ENCODE measurements around the gene MIF. TPM values are rescaled to one million over a fixed set of nuclear protein-coding genes. Genes with fewer than 3 reads are reported as not detected.

Gene MIF
- total and polyA plus RNA-seq, 7 donors, result 110 to 277 (median 131) TPM

DNA sequence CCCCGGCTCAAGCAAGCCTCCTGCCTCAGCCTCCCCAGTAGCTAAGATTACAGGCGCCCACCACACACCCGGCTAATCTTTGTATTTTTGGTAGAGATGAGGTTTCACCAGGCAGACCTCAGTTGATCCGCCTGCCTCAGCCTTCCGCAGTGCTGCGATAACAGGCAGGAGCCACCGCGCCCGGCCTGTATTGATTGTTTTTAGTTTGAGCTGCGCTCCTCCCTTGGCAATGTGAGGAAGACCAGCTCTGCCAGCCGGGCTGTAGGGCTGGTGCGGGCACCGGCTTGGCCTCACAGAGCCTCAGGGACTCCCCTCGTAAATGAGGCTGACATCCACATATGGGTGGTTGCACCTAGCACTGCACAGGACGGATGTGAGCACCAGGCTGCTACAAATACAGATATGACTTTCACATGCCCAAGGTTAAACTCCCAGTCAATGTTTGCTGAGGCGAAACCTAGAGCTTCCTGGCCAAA lies 44.0 kb upstream of the MIF start:
- ATAC-seq (no peak), DNase-seq (peak in 1 of 2 donors; percentile 52)
- H3K36me3 ChIP-seq (ENCODE audit: insufficient read depth in 1 of 2, low read depth in 1 of 2), result no peaks in the 10 kb centered on the region
- no peaks in the 10 kb centered on the region for H3K27me3 ChIP-seq (ENCODE audit: insufficient read depth in 3 of 3, low read length in 2 of 3)
- TF ChIP-seq, protein P1, sequence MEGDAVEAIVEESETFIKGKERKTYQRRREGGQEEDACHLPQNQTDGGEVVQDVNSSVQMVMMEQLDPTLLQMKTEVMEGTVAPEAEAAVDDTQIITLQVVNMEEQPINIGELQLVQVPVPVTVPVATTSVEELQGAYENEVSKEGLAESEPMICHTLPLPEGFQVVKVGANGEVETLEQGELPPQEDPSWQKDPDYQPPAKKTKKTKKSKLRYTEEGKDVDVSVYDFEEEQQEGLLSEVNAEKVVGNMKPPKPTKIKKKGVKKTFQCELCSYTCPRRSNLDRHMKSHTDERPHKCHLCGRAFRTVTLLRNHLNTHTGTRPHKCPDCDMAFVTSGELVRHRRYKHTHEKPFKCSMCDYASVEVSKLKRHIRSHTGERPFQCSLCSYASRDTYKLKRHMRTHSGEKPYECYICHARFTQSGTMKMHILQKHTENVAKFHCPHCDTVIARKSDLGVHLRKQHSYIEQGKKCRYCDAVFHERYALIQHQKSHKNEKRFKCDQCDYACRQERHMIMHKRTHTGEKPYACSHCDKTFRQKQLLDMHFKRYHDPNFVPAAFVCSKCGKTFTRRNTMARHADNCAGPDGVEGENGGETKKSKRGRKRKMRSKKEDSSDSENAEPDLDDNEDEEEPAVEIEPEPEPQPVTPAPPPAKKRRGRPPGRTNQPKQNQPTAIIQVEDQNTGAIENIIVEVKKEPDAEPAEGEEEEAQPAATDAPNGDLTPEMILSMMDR (IDR thresholded peaks at IDR 0.05), result no peak
- no peak overlapping the region for H3K27ac ChIP-seq
- intact Hi-C loops (cut with DNase I), result no loop called here
- peaks cover 27% of the 10 kb centered on the region for H3K4me1 ChIP-seq
- no peaks in the 10 kb centered on the region for H3K9me3 ChIP-seq
- H3K4me3 ChIP-seq, result no peak overlapping the region
- WGBS, 3 donors, result 80 to 87% (median 83%) methylated on average over 16 of the region's 16 CpGs

DNA sequence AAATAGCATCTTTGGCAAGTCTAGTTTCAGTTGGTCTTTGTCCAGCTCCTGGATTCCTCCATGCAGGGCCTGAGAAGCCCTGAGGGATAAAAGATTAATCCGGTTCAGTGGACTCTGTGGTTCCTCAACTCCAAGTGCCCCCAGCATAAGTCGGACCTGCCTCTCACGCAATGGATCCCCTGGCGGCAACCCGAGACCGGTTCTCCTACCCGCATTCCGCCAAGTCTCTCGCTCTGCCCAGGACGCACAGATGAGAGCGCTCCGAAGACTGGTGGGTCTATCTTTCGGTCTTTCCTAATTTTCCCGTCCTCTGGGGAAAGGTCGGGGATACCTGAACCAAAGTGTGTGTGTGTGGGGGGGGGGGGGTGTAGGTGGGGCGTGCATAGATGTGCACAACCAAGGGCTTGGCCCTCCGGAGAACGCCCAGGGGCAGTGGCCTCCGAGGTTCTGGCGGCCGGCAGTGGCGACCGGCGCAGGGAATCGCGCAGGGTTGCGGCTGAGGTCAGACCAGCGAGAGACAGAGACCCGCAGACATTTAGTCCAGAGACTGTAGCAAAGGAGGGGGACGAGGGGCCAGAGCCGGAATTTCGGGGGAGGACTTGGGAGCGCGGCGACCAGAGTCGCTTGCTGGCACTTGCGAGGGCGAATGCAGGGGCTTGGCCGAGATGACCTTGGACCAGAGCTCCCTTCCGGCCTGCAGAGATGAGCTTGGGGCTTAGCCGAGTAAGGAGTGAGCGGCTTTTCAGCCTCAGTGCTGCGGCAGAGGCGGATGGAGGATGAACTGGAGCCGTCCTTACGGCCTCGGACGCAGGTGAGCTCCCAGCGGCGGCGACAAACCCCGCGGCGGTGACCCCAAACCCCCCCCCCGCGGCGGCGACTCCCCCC lies 37.2 kb upstream of the MIF start:
- intact Hi-C loops (cut with DNase I), result no loop called here
- TF ChIP-seq, protein P1 (IDR thresholded peaks at IDR 0.05), result no peak
- peak; percentile 50 to 63 (median 56) for ATAC-seq

DNA sequence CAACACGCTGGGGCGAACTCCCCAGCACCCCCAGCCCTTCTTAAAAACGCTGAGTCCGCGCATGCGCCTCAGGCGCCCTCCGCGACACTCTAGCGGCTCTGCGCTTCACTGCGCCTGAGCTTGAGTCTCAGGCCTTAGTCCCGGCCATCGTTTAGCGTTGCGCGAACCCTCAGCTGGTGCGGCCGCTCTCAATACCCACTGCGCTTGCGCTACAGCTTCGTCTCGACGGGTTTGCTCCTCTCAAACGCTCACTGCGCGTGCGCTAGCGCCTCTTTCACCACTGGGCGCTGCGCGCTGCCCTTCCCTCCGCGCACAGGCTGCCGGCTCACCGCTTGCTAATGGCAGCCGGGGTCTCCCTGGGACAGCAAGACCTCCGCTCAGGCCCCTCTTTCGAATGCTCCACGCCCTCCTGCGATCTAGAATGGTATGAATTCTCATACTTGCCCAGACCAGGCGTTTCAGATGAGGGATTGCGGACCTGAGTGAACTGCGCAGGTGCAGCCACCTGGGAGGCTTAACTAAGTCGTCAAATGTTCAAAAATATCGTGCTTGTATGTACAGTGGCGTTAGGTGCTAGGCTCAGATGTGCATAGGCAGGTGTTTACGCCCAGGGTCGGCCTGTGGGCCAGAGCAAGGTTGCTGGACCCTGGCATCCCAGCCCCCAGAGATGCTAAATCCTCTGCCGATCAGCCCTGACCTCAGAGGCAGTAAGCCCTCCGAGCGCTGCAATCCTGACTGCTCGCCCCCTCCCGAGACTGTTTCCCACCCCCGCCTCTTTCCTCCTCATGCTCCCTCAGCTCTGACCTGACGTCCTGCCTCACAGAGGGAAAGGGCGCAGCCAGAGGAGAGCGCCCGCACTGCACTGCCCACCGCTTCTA lies 36.3 kb upstream of the MIF start, which contains the start of gene SLC2A11:
Gene SLC2A11, plus strand, starts transcription at position 270 of the 878 bp plus-strand sequence. Its CDS starts 125 bp downstream, at position 395.
- TF ChIP-seq, protein P1 (IDR thresholded peaks at IDR 0.05), result no peak
- Histone ChIP-seq H3K36me3 (ENCODE audit: insufficient read depth in 1 of 2, low read depth in 1 of 2) (no peaks in the 10 kb centered on the region), H3K27me3 (ENCODE audit: insufficient read depth in 3 of 3, low read length in 2 of 3) (no peaks in the 10 kb centered on the region), H3K4me1 (peaks cover 14% of the 10 kb centered on the region), H3K27ac (peak within 1 kb of the TSS; percentile 78), H3K9me3 (no peaks in the 10 kb centered on the region), H3K4me3 (peak within 1 kb of the TSS; percentile 67)
- intact Hi-C loops (cut with DNase I), result no loop called here
- 2 to 3% (median 2%) methylated on average over 53 to 60 of the region's 60 CpGs for WGBS, 3 donors
- peak; percentile 96 for ATAC-seq
- DNase-seq, result peak; percentile 98 to 100

More for the DNA sequence above, 37.2 kb upstream of the MIF start:
- 3 to 4% (median 3%) methylated on average over 50 to 58 of the region's 58 CpGs for WGBS, 3 donors
- peak; percentile 55 to 73 for DNase-seq
- Histone ChIP-seq H3K36me3 (ENCODE audit: insufficient read depth in 1 of 2, low read depth in 1 of 2) (no peaks in the 10 kb centered on the region), H3K9me3 (no peaks in the 10 kb centered on the region), H3K27me3 (ENCODE audit: insufficient read depth in 3 of 3, low read length in 2 of 3) (no peaks in the 10 kb centered on the region), H3K4me1 (peaks cover 14% of the 10 kb centered on the region), H3K4me3 (peak overlapping the region; percentile 67), H3K27ac (peak overlapping the region; percentile 78)

DNA sequence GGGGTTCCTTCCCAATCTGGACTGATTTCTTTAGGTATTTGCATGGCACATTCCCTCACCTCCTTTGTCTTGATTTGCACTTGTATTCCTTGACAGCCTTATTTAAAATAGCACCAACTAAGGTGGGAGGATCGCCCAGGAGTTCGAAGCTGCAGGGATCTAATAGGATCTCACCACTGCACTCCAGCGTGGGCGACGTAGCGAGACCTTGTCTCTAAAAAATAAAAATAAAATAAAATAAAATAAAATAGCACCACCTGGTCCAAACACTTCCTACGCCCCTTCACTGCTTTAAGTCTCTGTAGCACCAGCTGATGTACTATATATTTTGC lies 35.7 kb upstream of the MIF start:
- peak overlapping the region; percentile 78 for H3K27ac ChIP-seq
- TF ChIP-seq, protein P1 (IDR thresholded peaks at IDR 0.05), result no peak
- no peaks in the 10 kb centered on the region for H3K36me3 ChIP-seq (ENCODE audit: insufficient read depth in 1 of 2, low read depth in 1 of 2)
- intact Hi-C loops (cut with DNase I), result no loop called here
- H3K9me3 ChIP-seq, result no peaks in the 10 kb centered on the region
- peak overlapping the region; percentile 67 for H3K4me3 ChIP-seq
- 62 to 74% (median 63%) methylated on average over 7 of the region's 7 CpGs for WGBS, 3 donors
- H3K4me1 ChIP-seq, result peaks cover 14% of the 10 kb centered on the region
- DNase-seq (no peak), ATAC-seq (no peak)
- H3K27me3 ChIP-seq (ENCODE audit: insufficient read depth in 3 of 3, low read length in 2 of 3), result no peaks in the 10 kb centered on the region

Data from psoas muscle (tissue), 8 donors.